NCI-H1092 treated with DMSO at 0.1 percent for 48 hours (cell line): Measurements from ENCODE around the gene CTSO.
"Not testable (repeated sequence)": the region's sequence is repeated elsewhere in the genome, so short reads cannot be mapped to it uniquely, and the experiment has no call there.

ENCODE experiments used
- DNase-seq: peaks from one replicate; lab custom pipeline; 2025; lab: John Stamatoyannopoulos, UW

The CTSO gene

GRCh38 chr4:155954939-155955338, 1.3 kb upstream of the CTSO start:
- no peak for DNase-seq

GRCh38 chr4:155954118-155954685, 536 bp upstream of the CTSO start:
- no peak for DNase-seq

- DNase-seq = no peak
Measured at GRCh38 chr4:155952501-155952901, 1.2 kb downstream of the CTSO start.

- no peak for DNase-seq
Measured at GRCh38 chr4:155950461-155950860, 3.2 kb downstream of the CTSO start.

- no peak for DNase-seq
Measured at GRCh38 chr4:155948541-155948940, 5.1 kb downstream of the CTSO start.

GRCh38 chr4:155946486-155946885, 7.2 kb downstream of the CTSO start:
- DNase-seq = no peak

- DNase-seq = no peak
Measured at GRCh38 chr4:155944516-155944915, 9.2 kb downstream of the CTSO start.

GRCh38 chr4:155943605-155944291, 9.9 kb downstream of the CTSO start:
- DNase-seq = no peak

GRCh38 chr4:155941820-155942219, 11.8 kb downstream of the CTSO start:
- DNase-seq = no peak

GRCh38 chr4:155941085-155941790, 12.4 kb downstream of the CTSO start:
- no peak for DNase-seq

GRCh38 chr4:155935389-155935986, 18.2 kb downstream of the CTSO start:
- DNase-seq = no peak

- not testable (repeated sequence) for DNase-seq
Measured at GRCh38 chr4:155934634-155935033, 19.0 kb downstream of the CTSO start.

GRCh38 chr4:155931634-155932033, 22.0 kb downstream of the CTSO start:
- no peak for DNase-seq

GRCh38 chr4:155930330-155930729, 23.3 kb downstream of the CTSO start:
- no peak for DNase-seq

GRCh38 chr4:155929833-155930232, 23.8 kb downstream of the CTSO start:
- no peak for DNase-seq

- no peak for DNase-seq
Measured at GRCh38 chr4:155924637-155925036, 29.0 kb downstream of the CTSO start.

GRCh38 chr4:155921597-155921996, 32.1 kb downstream of the CTSO start:
- DNase-seq = no peak

- no peak for DNase-seq
Measured at GRCh38 chr4:155914782-155915181, 38.9 kb downstream of the CTSO start.

GRCh38 chr4:155911905-155912304, 41.8 kb downstream of the CTSO start:
- DNase-seq = no peak

- DNase-seq = no peak
Measured at GRCh38 chr4:155909615-155910226, 43.9 kb downstream of the CTSO start.

GRCh38 chr4:155908187-155909139, 45.2 kb downstream of the CTSO start:
- no peak for DNase-seq
